NCI-H1417 treated with DMSO at 0.1 percent for 48 hours (cell line): ENCODE results near the gene CRK.
"Not testable (repeated sequence)": the region's sequence is repeated elsewhere in the genome, so short reads cannot be mapped to it uniquely, and the experiment has no call there.

ENCODE experiments used
- DNase-seq: peaks from one replicate; lab custom pipeline; 2025; lab: John Stamatoyannopoulos, UW

Gene CRK

GRCh38 chr17:1423456-1424135, 32.4 kb downstream of the CRK start:
- DNase-seq, result no peak

GRCh38 chr17:1422885-1423284, 33.1 kb downstream of the CRK start:
- DNase-seq, result no peak

- DNase-seq, result no peak
These were observed 34.6 kb downstream of the CRK start for GRCh38 chr17:1421470-1421869.

DNA sequence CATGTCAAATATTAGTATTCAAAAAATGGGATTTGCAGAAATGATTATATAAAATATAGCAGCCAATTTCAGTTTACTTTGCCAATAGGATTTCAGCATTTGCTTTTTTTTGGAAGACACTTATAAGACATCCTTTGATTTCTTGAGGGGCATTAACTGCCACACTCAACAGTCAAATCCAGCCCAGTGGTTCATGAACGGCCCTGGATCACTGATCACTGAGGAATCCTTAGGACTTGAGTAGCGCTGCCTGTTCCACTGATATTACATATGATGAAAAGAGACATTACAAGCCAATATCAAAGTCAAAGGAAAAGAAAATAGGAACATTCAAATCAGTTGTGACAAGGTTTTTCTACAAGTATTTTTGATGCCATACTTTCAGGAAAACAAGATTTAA, 35.1 kb downstream of the CRK start:
- no peak for DNase-seq

DNA sequence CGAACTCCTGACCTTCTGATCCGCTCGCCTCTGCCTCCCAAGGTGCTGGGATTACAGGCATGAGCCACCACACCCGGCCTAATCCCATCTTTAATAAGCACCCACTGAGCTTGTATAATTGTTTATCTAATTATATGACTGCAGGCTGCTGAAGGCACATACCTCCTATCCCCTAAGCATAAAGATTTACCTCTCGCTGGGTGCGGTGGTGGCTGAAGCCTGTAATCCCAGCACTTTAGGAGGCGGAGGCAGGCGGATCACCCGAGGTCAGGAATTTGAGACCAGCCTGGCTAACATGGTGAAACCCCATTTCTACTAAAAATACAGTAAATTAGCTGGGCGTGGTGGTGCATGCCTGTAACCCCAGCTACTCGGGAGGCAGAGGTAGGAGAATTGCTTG, 35.9 kb downstream of the CRK start:
- no peak for DNase-seq

DNA sequence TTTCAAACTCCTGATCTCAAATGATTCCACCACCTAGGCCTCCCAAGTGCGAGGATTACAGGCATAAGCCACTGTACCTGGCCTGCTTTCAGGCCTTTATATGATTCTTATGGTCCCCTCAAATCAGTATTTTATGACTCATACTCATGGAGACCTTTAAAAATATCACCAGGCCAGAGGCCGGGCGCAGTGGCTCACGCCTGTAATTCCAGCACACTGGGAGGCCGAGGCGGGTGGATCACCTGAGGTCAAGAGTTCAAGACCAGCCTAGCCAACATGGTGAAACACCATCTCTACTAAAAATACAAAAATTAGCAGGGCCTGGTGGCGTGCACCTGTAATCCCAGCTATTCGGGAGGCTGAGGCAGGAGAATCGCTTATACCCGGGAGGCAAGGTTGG, 37.6 kb downstream of the CRK start:
- not testable (repeated sequence) for DNase-seq

- no peak for DNase-seq
These were observed 39.6 kb downstream of the CRK start for GRCh38 chr17:1416414-1416813.

DNA sequence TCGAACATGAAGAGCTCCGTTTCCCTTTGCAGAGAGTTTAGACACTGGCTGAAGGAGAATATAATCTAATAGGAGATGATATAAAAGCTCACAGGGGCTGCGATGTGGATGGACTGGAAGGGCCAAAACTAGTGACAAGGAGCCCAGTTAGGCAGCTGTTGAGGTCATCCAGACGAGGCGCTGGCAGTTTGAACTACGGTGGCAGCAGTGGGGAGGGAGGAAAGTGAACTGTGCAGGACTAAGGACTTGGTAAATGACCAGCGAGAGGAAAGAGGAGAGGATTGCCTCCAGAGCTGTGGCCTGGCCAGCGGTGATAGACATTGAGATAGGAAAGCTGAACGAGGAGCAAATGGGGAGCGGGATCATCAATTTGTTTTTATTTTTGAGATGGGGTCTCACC, 41.4 kb downstream of the CRK start:
- DNase-seq, result no peak

GRCh38 chr17:1414001-1414574, 41.9 kb downstream of the CRK start:
- DNase-seq, result no peak

DNA sequence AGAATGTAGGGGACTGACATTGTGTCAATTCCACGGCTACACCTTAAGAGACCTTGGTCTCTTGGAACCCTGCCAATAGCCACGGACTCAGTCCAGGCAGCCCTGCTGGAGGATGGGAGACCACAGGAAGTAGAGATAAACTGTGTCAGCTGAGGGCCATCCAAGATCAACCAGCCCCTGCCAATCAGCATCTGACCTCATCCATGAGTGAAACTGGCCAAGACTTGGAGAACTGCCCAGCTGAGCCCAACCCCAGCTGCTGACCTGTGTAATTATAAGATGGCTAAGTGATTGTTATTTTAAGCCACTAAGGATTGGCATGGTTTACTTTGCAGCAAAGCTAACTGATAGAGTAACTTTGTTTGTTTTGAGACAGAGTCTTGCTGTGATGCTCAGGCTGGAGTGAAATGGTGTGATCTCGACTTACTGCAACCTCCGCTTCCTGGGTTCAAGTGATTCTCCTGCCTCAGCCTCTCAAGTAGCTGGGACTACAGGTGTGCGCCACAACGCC, 42.7 kb downstream of the CRK start:
- DNase-seq, result no peak

DNA sequence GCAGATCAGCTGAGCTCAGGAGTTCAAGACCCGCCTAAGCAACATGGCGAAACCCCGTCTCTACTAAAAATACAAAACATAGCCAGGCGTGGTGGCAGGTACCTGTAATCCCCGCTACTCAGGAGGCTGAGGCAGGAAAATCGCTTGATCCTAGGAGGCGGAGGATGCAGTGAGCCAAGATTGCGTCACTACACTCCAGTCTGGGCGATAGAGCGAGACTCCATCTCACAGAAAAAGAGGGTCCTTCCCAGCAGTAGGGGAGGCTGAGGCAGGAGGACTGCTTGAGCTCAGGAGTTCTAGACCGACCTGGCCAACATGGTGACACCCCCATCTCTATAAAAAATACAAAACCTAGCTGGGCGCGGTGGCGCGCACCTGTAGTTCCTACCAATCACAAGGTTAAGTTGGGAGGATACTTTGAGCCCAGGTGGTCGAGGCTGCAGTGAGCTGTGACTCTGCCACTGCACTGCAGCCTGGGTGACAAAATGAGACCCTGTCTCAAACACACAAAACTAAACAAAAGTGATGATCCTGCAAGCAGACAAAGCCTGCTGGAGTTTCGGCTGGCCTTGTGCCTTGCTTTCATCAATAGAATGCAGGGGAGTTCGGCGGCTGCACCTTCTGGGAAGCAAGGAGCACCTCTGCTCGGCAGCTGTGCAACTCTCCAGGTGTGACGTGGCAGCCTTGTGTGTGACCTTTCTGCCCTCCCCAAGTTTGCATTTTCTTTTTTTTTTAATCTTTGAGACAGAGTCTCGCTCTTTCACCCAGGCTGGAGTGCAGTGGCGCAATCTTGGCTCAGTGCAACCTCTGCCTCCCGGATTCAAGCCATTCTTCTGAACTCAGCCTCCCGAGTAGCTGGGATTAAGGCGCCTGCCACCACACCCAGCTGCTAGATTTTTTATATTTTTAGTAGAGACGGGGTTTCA, 43.6 kb downstream of the CRK start:
- no peak for DNase-seq

- DNase-seq, result no peak
These were observed 53.8 kb downstream of the CRK start for GRCh38 chr17:1402262-1402586.

DNA sequence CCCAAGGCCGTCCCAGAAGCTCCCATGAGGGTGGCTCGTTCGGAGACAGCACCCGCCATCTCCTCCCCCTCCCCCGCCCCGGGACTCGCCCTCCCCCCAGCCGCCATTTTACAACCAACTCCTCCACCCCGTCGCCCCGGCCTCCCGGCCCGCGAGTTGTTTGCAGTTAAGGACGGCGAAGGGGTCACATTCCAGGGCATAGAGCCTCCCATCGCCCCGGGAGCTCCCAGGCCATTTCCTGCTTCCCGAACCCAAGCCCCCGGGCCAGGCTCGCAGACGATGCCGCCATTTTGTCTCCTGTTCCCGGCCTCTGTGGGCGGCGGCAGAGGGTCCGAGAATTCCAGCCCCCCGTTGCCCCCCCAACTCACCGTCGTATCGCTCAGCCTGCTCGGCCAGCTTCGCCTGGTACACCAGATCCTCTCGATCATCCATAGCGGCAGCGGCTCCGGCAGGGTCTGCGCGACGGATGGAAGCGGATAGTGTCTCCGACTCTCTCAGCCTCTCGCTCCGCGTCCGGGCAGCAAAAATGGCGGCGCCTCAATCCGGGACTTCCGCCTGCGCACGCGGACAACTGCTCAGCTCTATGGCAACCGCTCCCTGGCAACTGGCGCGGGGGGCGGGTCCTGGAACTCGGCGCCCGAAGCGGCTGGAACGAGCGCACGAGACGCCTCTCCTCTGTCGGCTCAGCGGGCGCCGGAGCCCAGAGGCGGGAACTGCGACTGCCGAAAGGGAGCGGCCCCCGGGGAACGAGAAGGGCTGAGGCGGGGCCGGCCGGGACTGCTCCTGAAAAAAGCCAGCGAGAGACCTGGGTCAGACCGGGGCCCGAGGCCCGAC, 56.1 kb downstream of the CRK start, which contains the start of gene YWHAE:
TSS of gene YWHAE (minus strand) at position 544 of the 834 bp plus-strand sequence. CDS start at position 432, 112 bp downstream.
- peak; percentile 57 for DNase-seq

DNA sequence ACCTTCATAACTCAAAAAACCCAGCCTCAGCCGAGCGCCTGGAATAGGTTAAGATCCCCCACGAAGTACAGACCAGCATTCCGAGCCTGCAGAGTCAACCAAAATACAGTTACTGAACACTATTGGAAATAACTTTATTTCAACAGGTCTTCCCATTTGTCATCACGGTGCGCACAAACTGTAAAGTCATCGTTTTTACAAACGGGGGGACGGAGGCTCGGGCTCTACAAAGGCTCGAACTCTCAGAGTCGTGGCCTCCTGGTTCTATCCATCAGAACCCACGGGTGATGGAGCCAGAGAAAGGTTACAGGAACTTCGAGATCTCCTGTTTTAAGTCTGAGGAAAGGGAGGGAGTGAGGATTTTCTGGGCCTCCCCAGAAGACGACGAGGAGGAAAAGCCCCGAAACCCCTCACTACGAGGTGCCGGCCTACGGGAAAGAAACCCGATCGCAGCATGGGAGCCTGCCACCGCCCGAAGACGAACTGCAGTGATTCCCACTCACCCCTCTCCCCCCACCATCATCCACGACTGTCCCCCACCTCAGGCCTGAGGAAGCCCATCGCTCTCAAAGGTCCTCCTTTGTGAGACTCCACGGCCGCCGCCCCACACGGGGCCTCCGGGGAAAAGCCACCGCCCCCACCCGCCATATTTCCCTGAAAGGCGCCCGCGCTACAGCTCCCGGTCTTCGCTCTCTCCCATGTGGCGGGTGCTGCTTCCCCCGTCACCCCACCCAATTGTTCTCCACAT, 56.9 kb downstream of the CRK start:
- DNase-seq, result no peak

DNA sequence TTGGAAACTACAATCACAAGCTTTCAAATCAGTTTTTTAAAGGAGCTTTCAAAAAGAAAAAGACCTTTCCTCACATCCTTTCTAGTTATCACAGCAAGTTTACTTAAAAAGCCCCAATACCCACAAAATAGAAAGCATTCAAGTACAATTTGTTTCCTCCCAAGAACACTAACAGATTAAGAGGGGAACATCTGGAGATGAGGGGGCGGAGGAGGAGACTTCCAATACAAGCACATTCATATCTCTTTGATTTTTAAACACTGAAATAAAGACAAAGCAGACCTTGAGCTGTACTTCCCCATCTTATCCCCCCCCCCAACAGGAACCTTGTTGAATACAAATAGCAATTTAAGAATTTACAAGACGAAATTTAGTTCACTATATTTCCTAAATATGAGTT, 58.0 kb downstream of the CRK start:
- DNase-seq, result no peak

DNA sequence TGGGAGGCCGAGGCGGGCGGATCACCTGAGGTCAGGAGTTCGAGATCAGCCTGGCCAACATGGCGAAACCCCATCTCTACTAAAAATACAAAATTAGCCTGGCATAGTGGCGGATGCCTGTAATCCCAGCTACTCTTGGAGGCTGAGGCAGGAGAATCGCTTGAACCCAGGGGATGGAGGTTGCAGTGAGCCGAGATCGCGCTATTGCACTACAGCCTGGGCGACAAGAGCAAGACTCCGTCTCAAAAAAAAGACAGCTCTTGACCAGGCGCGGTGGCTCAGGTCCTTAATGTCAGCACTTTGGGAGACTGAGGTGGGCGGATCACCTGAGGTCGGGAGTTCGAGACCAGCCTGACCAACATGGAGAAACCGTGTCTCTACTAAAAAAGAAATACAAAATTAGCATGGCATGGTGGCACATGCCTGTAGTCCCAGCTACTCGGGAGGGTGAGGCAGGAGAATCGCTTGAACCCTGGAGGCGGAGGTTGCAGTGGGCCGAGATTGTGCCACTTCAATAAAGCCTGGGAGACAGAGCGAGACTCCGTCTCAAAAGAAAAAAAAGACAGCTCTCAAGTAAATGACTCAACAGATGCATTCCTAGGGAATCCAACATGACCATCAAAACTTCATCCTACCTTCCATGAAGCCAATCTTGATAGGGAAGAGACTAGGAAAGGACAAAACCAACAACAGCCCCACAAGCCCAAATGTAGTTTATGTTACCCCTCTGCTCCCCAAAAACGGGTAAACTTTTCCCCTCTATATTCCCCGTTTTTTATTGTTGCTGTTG, 60.0 kb downstream of the CRK start:
- DNase-seq, result not testable (repeated sequence)

- DNase-seq, result no peak
These were observed 64.5 kb downstream of the CRK start for GRCh38 chr17:1391577-1391976.

GRCh38 chr17:1390432-1391367, 65.3 kb downstream of the CRK start:
- no peak for DNase-seq
